GM12873 (cell line): ENCODE measurements around the gene GFRA4.

Experiments
- TF ChIP-seq, protein P1 (sequence below): IDR thresholded peaks from 2 replicates; pipeline ENCODE4 v1.5.1; 2012; ENCODE audit warnings: low read depth, mild to moderate bottlenecking, moderate library complexity, low read length, control low read depth; ENCODE audit not compliant: insufficient read depth; ENCODE audit errors: missing control alignments

The GFRA4 gene, protein sequence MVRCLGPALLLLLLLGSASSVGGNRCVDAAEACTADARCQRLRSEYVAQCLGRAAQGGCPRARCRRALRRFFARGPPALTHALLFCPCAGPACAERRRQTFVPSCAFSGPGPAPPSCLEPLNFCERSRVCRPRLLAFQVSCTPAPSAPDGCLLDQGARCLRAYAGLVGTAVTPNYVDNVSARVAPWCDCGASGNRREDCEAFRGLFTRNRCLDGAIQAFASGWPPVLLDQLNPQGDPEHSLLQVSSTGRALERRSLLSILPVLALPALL

GRCh38 chr20:3663031-3663701 is at the start of gene GFRA4:
Gene GFRA4, minus strand, starts transcription at chr20:3663399. Its CDS starts 0 bp downstream, at chr20:3663399.
- TF ChIP-seq, protein P1, sequence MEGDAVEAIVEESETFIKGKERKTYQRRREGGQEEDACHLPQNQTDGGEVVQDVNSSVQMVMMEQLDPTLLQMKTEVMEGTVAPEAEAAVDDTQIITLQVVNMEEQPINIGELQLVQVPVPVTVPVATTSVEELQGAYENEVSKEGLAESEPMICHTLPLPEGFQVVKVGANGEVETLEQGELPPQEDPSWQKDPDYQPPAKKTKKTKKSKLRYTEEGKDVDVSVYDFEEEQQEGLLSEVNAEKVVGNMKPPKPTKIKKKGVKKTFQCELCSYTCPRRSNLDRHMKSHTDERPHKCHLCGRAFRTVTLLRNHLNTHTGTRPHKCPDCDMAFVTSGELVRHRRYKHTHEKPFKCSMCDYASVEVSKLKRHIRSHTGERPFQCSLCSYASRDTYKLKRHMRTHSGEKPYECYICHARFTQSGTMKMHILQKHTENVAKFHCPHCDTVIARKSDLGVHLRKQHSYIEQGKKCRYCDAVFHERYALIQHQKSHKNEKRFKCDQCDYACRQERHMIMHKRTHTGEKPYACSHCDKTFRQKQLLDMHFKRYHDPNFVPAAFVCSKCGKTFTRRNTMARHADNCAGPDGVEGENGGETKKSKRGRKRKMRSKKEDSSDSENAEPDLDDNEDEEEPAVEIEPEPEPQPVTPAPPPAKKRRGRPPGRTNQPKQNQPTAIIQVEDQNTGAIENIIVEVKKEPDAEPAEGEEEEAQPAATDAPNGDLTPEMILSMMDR: no peak

DNA sequence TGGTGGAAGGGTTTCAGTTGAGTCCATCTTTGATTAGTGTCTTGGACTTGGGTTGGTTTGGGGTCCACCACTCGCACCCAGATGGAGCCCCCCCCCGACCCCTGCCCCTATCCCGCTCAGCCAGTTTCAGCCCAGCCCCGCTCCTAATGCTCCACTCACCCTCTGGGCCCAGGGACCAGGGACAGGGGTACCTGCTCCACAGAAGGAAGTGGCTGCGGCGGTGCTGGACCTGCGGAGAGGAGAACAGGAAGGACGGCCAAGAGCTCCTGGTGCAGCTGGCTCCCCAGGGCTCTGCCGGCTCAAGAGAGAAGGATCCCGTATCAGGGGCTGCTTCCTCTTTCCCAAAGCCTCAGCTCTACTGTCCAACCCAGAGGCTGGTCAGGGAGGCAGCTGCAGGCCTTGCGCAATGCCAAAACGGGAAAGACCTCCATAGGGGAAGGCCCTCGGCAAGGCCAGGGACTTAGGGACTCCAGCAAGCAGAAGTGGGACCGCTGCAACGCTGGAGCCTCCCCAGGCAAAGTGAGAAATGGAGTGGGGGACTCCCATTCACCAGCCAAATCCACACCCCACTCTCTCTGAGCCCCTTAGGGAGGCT is 49.2 kb upstream of the GFRA4 start, which contains the start of gene SIGLEC1:
SIGLEC1 (minus strand) TSS at position 322 of the 595 bp plus-strand sequence. CDS start 5,472 bp downstream, outside the sequence.
- TF ChIP-seq, protein P1: no peak

GRCh38 chr20:3711484-3711941 is 48.3 kb upstream of the GFRA4 start:
- TF ChIP-seq, protein P1: no peak

GRCh38 chr20:3710703-3711483 is 47.7 kb upstream of the GFRA4 start:
- TF ChIP-seq, protein P1: peak; percentile 83

DNA sequence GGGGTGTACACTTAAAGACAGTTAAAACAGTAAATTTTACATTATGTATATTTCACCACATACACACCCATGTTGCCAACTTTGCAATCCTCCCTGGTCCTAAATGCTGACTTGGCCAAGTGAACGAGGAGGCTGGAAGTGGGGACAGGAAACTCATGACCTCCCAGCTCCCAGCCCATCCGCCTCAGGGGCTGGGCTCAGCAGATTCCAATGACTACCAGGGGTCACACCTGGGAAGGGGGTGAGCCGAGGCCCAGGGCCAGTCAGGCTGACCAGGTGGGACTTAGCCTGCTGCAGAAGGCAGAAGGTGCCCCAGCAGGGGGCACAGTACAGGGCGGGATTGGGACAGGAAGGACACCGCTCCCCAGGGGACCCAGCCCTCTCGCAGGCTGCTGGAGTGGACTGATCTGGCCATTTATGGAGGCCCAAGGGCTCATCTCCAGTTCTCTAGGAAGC is 46.8 kb upstream of the GFRA4 start:
- TF ChIP-seq, protein P1: no peak

DNA sequence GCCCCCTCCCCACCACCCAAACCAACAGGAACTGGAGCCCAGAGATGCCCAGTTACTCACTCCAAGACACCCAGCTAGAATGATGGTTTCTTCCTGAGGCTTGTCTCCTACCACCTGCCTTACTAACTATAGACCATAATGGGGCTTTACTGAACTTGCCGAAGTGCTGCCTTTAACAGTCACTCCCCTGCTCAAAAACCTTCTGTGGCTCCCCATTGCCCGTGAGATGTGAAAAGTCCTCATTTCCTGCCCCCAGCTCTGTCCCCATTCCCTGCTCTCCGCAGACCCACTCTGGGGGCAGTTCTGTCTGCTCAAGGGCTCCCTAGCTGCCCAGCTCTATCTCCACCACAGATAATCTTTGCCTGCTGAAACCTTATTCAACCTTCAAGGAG is 44.3 kb upstream of the GFRA4 start:
- TF ChIP-seq, protein P1: no peak
